IPS-18a (cell line): ENCODE data around the gene SERTAD2.

Experiments used
- H3K27ac ChIP-seq: one replicate; pipeline ENCODE4 v1.5.1; 2013; ENCODE audit warnings: low read length
- H3K27me3 ChIP-seq: one replicate; pipeline ENCODE4 v1.6.1; 2013; ENCODE audit warnings: mild to moderate bottlenecking, low read length; ENCODE audit not compliant: control insufficient read depth, insufficient read depth
- H3K36me3 ChIP-seq: one replicate; pipeline ENCODE4 v1.6.1; 2013; ENCODE audit warnings: low read depth, low read length; ENCODE audit not compliant: control insufficient read depth
- H3K4me1 ChIP-seq: one replicate; pipeline ENCODE4 v1.6.1; 2013; ENCODE audit warnings: low read depth, low read length; ENCODE audit not compliant: control insufficient read depth
- H3K4me3 ChIP-seq: one replicate; pipeline ENCODE4 v1.5.1; 2013; ENCODE audit warnings: low read length
- H3K9ac ChIP-seq: one replicate; pipeline ENCODE4 v1.6.1; 2013; ENCODE audit warnings: mild to moderate bottlenecking, low read length, moderate library complexity
- H3K9me3 ChIP-seq: one replicate; pipeline ENCODE4 v1.6.1; 2013; ENCODE audit warnings: low read depth, low read length; ENCODE audit not compliant: control insufficient read depth

Gene SERTAD2

GRCh38 chr2:64609227-64609941 lies 44.3 kb downstream of the SERTAD2 start:
- Histone ChIP-seq H3K27ac (no peak overlapping the region), H3K9ac (peak overlapping the region; percentile 41), H3K4me1 (no peaks in the 10 kb centered on the region), H3K27me3 (peaks cover 14% of the 10 kb centered on the region), H3K9me3 (no peaks in the 10 kb centered on the region), H3K4me3 (peak overlapping the region; percentile 61), H3K36me3 (no peaks in the 10 kb centered on the region)

GRCh38 chr2:64608867-64609226 lies 44.9 kb downstream of the SERTAD2 start:
- Histone ChIP-seq H3K9me3 (no peaks in the 10 kb centered on the region), H3K9ac (no peak overlapping the region), H3K4me1 (no peaks in the 10 kb centered on the region), H3K4me3 (peak overlapping the region; percentile 27), H3K27me3 (peaks cover 14% of the 10 kb centered on the region), H3K27ac (no peak overlapping the region), H3K36me3 (no peaks in the 10 kb centered on the region)

- no peaks in the 10 kb centered on the region for H3K4me1 ChIP-seq
- no peak overlapping the region for H3K9ac ChIP-seq
- H3K36me3 ChIP-seq, result no peaks in the 10 kb centered on the region
- no peak overlapping the region for H3K4me3 ChIP-seq
- no peaks in the 10 kb centered on the region for H3K9me3 ChIP-seq
- peaks cover 14% of the 10 kb centered on the region for H3K27me3 ChIP-seq
- no peak overlapping the region for H3K27ac ChIP-seq
Measured at GRCh38 chr2:64607381-64608304, 46.1 kb downstream of the SERTAD2 start.

DNA sequence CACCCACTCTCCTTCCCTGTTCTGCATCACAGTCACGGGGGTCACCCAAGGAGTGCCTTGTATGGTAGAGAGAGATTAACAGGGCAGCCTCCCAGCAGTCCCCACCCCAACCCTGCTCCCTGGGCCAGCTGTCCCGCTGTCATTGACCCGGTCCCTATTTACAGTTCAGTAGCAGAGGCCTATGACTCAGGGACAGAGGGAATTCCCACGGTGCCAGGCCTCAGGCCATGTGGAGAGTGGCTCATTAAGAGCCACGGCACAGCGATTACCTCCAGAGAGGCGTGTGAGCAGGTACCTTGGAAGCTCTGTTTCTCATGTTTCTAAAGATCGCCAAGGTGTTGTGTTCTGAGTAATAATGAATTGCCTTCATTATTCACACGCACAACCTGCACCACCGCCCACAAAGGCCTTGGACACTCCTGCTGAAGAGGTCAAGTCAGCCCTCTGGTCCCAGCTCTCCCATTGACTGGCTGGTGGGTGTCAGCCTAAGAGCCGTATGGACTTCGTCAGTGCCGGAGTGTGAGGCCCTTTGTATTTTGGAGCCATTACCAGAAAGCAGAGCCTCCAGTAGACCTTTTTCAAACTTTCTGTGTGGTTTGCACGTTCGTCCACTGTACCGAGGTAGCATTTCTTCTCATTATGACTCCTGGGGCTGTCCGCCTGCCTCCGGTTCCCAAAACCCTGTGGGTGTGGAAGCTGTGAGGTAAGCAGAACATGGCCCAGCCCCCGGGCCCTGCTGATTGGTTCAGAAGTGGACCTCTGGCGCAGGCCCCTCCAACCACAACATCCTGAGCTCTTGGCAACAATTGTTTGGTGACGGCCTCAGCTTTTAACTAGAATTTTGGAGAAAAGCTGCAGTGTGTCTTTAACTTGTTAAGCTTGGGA lies 47.0 kb downstream of the SERTAD2 start:
- no peaks in the 10 kb centered on the region for H3K4me1 ChIP-seq
- no peaks in the 10 kb centered on the region for H3K9me3 ChIP-seq
- H3K9ac ChIP-seq, result no peak overlapping the region
- H3K27ac ChIP-seq, result no peak overlapping the region
- no peak overlapping the region for H3K4me3 ChIP-seq
- no peaks in the 10 kb centered on the region for H3K36me3 ChIP-seq
- H3K27me3 ChIP-seq, result peaks cover 14% of the 10 kb centered on the region

- no peaks in the 10 kb centered on the region for H3K9me3 ChIP-seq
- H3K4me1 ChIP-seq, result no peaks in the 10 kb centered on the region
- no peak overlapping the region for H3K4me3 ChIP-seq
- no peaks in the 10 kb centered on the region for H3K36me3 ChIP-seq
- no peak overlapping the region for H3K27ac ChIP-seq
- no peak overlapping the region for H3K9ac ChIP-seq
- peaks cover 14% of the 10 kb centered on the region for H3K27me3 ChIP-seq
Measured at GRCh38 chr2:64605991-64606478, 47.7 kb downstream of the SERTAD2 start.

DNA sequence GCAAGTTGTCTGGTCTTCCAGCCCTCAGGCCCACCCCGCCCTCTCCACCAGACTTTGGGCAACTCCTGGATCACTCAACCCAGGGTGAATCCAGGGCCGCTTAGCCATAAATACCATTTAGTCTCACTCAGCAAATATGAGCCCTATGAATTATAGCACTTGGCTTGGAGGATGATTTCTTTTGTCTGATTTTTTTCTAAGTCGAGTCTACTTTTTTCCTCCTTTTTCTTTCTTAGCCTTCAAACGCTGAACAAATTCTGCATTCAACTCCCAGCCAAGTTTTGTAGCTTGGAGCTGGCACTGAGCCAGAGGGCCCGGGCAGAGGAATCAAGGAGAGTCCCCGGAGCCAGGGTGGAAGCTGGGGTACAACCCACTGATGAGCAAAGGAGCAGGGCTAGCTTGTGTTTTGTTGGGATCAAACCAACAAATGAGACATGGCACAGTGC lies 48.7 kb downstream of the SERTAD2 start:
- Histone ChIP-seq H3K36me3 (no peaks in the 10 kb centered on the region), H3K4me3 (no peak overlapping the region), H3K4me1 (no peaks in the 10 kb centered on the region), H3K27ac (no peak overlapping the region), H3K9ac (no peak overlapping the region), H3K9me3 (no peaks in the 10 kb centered on the region), H3K27me3 (peaks cover 13% of the 10 kb centered on the region)

- H3K9ac ChIP-seq, result no peak overlapping the region
- H3K4me3 ChIP-seq, result no peak overlapping the region
- no peak overlapping the region for H3K27ac ChIP-seq
- no peaks in the 10 kb centered on the region for H3K4me1 ChIP-seq
- H3K9me3 ChIP-seq, result no peaks in the 10 kb centered on the region
- no peaks in the 10 kb centered on the region for H3K36me3 ChIP-seq
- peaks cover 11% of the 10 kb centered on the region for H3K27me3 ChIP-seq
Measured at GRCh38 chr2:64604155-64604554, 49.6 kb downstream of the SERTAD2 start.

- Histone ChIP-seq H3K27ac (no peak overlapping the region), H3K4me1 (no peaks in the 10 kb centered on the region), H3K9me3 (no peaks in the 10 kb centered on the region), H3K36me3 (no peaks in the 10 kb centered on the region), H3K4me3 (no peak overlapping the region), H3K27me3 (no peaks in the 10 kb centered on the region), H3K9ac (no peak overlapping the region)
Measured at GRCh38 chr2:64602436-64602835, 51.3 kb downstream of the SERTAD2 start.

- Histone ChIP-seq H3K9ac (no peak overlapping the region), H3K27ac (no peak overlapping the region), H3K4me3 (no peak overlapping the region), H3K27me3 (no peaks in the 10 kb centered on the region), H3K9me3 (no peaks in the 10 kb centered on the region), H3K36me3 (no peaks in the 10 kb centered on the region), H3K4me1 (no peaks in the 10 kb centered on the region)
Measured at GRCh38 chr2:64601785-64602391, 51.8 kb downstream of the SERTAD2 start.

- Histone ChIP-seq H3K4me3 (no peak overlapping the region), H3K9ac (no peak overlapping the region), H3K27ac (no peak overlapping the region), H3K9me3 (no peaks in the 10 kb centered on the region), H3K4me1 (no peaks in the 10 kb centered on the region), H3K27me3 (no peaks in the 10 kb centered on the region), H3K36me3 (no peaks in the 10 kb centered on the region)
Measured at GRCh38 chr2:64601034-64601754, 52.5 kb downstream of the SERTAD2 start.
